ENCODE data around the gene DUSP22.

- TF ChIP-seq CTCF (IDR thresholded peaks at IDR 0.05), result no peak
- TF ChIP-seq POLR2A (IDR thresholded peaks at IDR 0.05), result no peak
Observed at GRCh38 chr6:324116-324728, 31.9 kb downstream of the DUSP22 start.
